Stimulated activated CD8-positive, alpha-beta memory T cell treated with anti-CD3 and anti-CD28 coated beads, Interleukin-2, amount 100 ng/mL, for 1 hour (primary cell): Measurements from ENCODE around the gene SUCLG2.
"Not testable (repeated sequence)": the region's sequence is repeated elsewhere in the genome, so short reads cannot be mapped to it uniquely, and the experiment has no call there.

Experiments
- DNase-seq, 2 donors: peaks; one replicate each; pipeline ENCODE4 v3.0.0-alpha.2; 2020; ENCODE audit warnings: low read depth in 2 of 2

Gene SUCLG2

GRCh38 chr3:67561266-67561665, 93.1 kb downstream of the SUCLG2 start:
- no peak for DNase-seq

- DNase-seq = no peak
Observed at GRCh38 chr3:67559029-67559605, 95.3 kb downstream of the SUCLG2 start.

GRCh38 chr3:67558426-67558825, 96.0 kb downstream of the SUCLG2 start:
- DNase-seq = no peak

GRCh38 chr3:67557848-67558355, 96.5 kb downstream of the SUCLG2 start:
- DNase-seq = no peak

- no peak for DNase-seq
Observed at GRCh38 chr3:67551361-67552016, 102.9 kb downstream of the SUCLG2 start.

GRCh38 chr3:67550541-67550940, 103.9 kb downstream of the SUCLG2 start:
- no peak for DNase-seq

GRCh38 chr3:67542502-67543250, 111.7 kb downstream of the SUCLG2 start:
- not testable (repeated sequence) for DNase-seq

GRCh38 chr3:67540198-67540894, 114.1 kb downstream of the SUCLG2 start:
- DNase-seq = no peak

- DNase-seq = not testable (repeated sequence)
Observed at GRCh38 chr3:67537203-67537602, 117.2 kb downstream of the SUCLG2 start.

GRCh38 chr3:67535006-67535405, 119.4 kb downstream of the SUCLG2 start:
- no peak for DNase-seq

- no peak for DNase-seq
Observed at GRCh38 chr3:67534594-67534993, 119.8 kb downstream of the SUCLG2 start.

- DNase-seq = no peak
Observed at GRCh38 chr3:67531181-67532101, 123.0 kb downstream of the SUCLG2 start.

- no peak for DNase-seq
Observed at GRCh38 chr3:67529915-67530314, 124.5 kb downstream of the SUCLG2 start.

GRCh38 chr3:67529337-67529736, 125.1 kb downstream of the SUCLG2 start:
- DNase-seq = no peak

GRCh38 chr3:67526246-67526645, 128.2 kb downstream of the SUCLG2 start:
- no peak for DNase-seq

GRCh38 chr3:67524046-67524445, 130.4 kb downstream of the SUCLG2 start:
- no peak for DNase-seq

- no peak for DNase-seq
Observed at GRCh38 chr3:67522081-67522480, 132.3 kb downstream of the SUCLG2 start.

GRCh38 chr3:67521053-67521646, 133.3 kb downstream of the SUCLG2 start:
- DNase-seq = no peak

- no peak for DNase-seq
Observed at GRCh38 chr3:67518236-67518635, 136.2 kb downstream of the SUCLG2 start.

GRCh38 chr3:67517781-67518180, 136.6 kb downstream of the SUCLG2 start:
- no peak for DNase-seq

- no peak for DNase-seq
Observed at GRCh38 chr3:67516496-67516895, 137.9 kb downstream of the SUCLG2 start.
